Fibroblast of the conjunctiva (primary cell): ENCODE measurements around the gene EFCAB8.
A peak's percentile ranks its signal among the peaks of the same experiment; 100 is the strongest.
"Not testable (repeated sequence)": the region's sequence is repeated elsewhere in the genome, so short reads cannot be mapped to it uniquely, and the experiment has no call there.

Source experiments
- DNase-seq: peaks from one replicate; pipeline ENCODE4 v3.0.0-alpha.2; 2010; ENCODE audit warnings: low read depth

The EFCAB8 gene

GRCh38 chr20:32886652-32887051, 27.9 kb downstream of the EFCAB8 start:
- no peak for DNase-seq

- no peak for DNase-seq
Observed at GRCh38 chr20:32887492-32887891, 28.8 kb downstream of the EFCAB8 start.

GRCh38 chr20:32888636-32889035, 29.9 kb downstream of the EFCAB8 start:
- no peak for DNase-seq

- DNase-seq: no peak
Observed at GRCh38 chr20:32889281-32889680, 30.6 kb downstream of the EFCAB8 start.

- no peak for DNase-seq
Observed at GRCh38 chr20:32891491-32891890, 32.8 kb downstream of the EFCAB8 start.

- DNase-seq: no peak
Observed at GRCh38 chr20:32891926-32892660, 33.4 kb downstream of the EFCAB8 start.

- DNase-seq: no peak
Observed at GRCh38 chr20:32893263-32894025, 34.7 kb downstream of the EFCAB8 start.

- DNase-seq: no peak
Observed at GRCh38 chr20:32894026-32894483, 35.3 kb downstream of the EFCAB8 start.

GRCh38 chr20:32894711-32895355, 36.1 kb downstream of the EFCAB8 start:
- no peak for DNase-seq

- no peak for DNase-seq
Observed at GRCh38 chr20:32896521-32897280, 38.0 kb downstream of the EFCAB8 start.

- DNase-seq: peak; percentile 12
Observed at GRCh38 chr20:32898729-32899128, 40.0 kb downstream of the EFCAB8 start.

- DNase-seq: peak; percentile 34
Observed at GRCh38 chr20:32902456-32903420, 44.0 kb downstream of the EFCAB8 start.

- no peak for DNase-seq
Observed at GRCh38 chr20:32903666-32904175, 45.0 kb downstream of the EFCAB8 start.

GRCh38 chr20:32904678-32905077, 46.0 kb downstream of the EFCAB8 start:
- DNase-seq: not testable (repeated sequence)

GRCh38 chr20:32906200-32906599, 47.5 kb downstream of the EFCAB8 start:
- no peak for DNase-seq

- no peak for DNase-seq
Observed at GRCh38 chr20:32906871-32907495, 48.3 kb downstream of the EFCAB8 start.

- DNase-seq: no peak
Observed at GRCh38 chr20:32907886-32908285, 49.2 kb downstream of the EFCAB8 start.

GRCh38 chr20:32908334-32909292, 49.9 kb downstream of the EFCAB8 start:
- DNase-seq: no peak

- DNase-seq: no peak
Observed at GRCh38 chr20:32909451-32909850, 50.7 kb downstream of the EFCAB8 start.
